HFFc6 (cell line): ENCODE data around the gene COLEC11. TPM values are rescaled to one million over a fixed set of nuclear protein-coding genes. Genes with fewer than 3 reads are reported as not detected.

Experiments
- DNase-seq: peaks from one replicate; pipeline ENCODE4 v3.0.0-alpha.2; 2018
- H3K27ac Mint-ChIP-seq: 2 replicates; pipeline ENCODE4 v1.8.0; 2020; ENCODE audit warnings: mild to moderate bottlenecking, mixed read lengths
- H3K27me3 Mint-ChIP-seq: 2 replicates; pipeline ENCODE4 v1.8.0; 2021; ENCODE audit warnings: mild to moderate bottlenecking, moderate library complexity, mixed read lengths; ENCODE audit not compliant: insufficient read depth
- H3K36me3 Mint-ChIP-seq: 2 replicates; pipeline ENCODE4 v1.8.0; 2021; ENCODE audit warnings: low read depth, mixed read lengths
- H3K4me1 Mint-ChIP-seq: 2 replicates; pipeline ENCODE4 v1.8.0; 2020; ENCODE audit warnings: low read depth, mixed read lengths
- H3K4me3 Mint-ChIP-seq: 2 replicates; pipeline ENCODE4 v1.8.0; 2020; ENCODE audit warnings: mild to moderate bottlenecking, moderate library complexity, mixed read lengths
- H3K9me3 Mint-ChIP-seq: 2 replicates; pipeline ENCODE4 v1.8.0; 2020; ENCODE audit warnings: mild to moderate bottlenecking, mixed read lengths
- total RNA-seq, 6 experiments: library from RNA; stranded (reverse); fragmentation: NEBNext Ultra II Directional; extraction: Animal tissue kit (Norgen Biotek cat#: 25700); gene quantifications; 2 replicates in 1 of 6; 3 replicates in 5 of 6; pipeline ENCODE4 v1.2.3, GENCODE V29; 2021
- TF ChIP-seq, protein P1 (sequence below): fragments of 200-600 bp; sonication (generic); IDR thresholded peaks from 2 replicates; pipeline ENCODE4 v1.5.0; 2021; ENCODE audit warnings: antibody characterized with exemption, mild to moderate bottlenecking

Gene COLEC11
- total RNA-seq, 6 experiments from 2014 or later: not detected

DNA sequence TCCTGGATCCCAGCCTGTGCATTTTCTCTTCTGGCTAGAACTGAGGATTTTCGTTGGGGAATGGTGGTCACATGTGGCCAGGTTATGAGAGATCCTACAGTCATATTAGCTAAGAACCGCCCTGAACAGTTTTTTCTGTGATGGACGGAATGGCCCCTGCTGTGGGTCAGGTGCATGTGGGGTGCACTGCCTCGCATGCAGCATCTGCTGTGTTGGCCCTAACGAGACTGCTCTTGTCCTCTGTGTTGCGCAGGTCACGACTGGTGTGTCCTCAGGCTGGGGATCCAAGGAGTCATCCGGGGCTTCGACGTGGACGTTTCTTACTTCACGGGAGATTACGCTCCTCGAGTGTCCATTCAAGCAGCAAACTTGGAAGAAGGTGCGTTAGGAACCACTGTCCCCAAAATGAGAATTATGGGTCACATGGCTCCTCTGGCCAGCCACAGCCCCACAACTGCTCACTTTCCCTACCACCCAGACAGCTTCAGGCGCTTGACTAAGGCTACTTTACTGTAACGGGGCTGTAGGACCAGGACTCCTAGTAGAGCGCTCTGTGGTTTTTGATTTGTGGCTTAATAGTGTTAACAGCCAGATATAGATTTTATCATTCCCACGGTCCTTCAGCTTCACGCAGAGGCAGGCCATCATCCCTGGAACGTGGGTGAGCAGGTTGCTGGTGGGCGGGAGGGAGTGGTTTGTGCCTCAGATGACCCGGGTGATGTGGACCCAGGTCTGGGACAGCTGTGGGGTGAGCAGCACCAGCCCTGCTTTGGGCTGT is 84.9 kb downstream of the COLEC11 start:
- no peak overlapping the region for H3K27ac Mint-ChIP-seq
- TF ChIP-seq, protein P1, sequence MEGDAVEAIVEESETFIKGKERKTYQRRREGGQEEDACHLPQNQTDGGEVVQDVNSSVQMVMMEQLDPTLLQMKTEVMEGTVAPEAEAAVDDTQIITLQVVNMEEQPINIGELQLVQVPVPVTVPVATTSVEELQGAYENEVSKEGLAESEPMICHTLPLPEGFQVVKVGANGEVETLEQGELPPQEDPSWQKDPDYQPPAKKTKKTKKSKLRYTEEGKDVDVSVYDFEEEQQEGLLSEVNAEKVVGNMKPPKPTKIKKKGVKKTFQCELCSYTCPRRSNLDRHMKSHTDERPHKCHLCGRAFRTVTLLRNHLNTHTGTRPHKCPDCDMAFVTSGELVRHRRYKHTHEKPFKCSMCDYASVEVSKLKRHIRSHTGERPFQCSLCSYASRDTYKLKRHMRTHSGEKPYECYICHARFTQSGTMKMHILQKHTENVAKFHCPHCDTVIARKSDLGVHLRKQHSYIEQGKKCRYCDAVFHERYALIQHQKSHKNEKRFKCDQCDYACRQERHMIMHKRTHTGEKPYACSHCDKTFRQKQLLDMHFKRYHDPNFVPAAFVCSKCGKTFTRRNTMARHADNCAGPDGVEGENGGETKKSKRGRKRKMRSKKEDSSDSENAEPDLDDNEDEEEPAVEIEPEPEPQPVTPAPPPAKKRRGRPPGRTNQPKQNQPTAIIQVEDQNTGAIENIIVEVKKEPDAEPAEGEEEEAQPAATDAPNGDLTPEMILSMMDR: no peak
- H3K9me3 Mint-ChIP-seq: no peaks in the 10 kb centered on the region; the same call in 1 of the 2 replicates
- H3K4me3 Mint-ChIP-seq: no peak overlapping the region
- H3K4me1 Mint-ChIP-seq: no peaks in the 10 kb centered on the region
- peaks cover 16% of the 10 kb centered on the region for H3K27me3 Mint-ChIP-seq
- H3K36me3 Mint-ChIP-seq: no peaks in the 10 kb centered on the region
- DNase-seq: no peak

DNA sequence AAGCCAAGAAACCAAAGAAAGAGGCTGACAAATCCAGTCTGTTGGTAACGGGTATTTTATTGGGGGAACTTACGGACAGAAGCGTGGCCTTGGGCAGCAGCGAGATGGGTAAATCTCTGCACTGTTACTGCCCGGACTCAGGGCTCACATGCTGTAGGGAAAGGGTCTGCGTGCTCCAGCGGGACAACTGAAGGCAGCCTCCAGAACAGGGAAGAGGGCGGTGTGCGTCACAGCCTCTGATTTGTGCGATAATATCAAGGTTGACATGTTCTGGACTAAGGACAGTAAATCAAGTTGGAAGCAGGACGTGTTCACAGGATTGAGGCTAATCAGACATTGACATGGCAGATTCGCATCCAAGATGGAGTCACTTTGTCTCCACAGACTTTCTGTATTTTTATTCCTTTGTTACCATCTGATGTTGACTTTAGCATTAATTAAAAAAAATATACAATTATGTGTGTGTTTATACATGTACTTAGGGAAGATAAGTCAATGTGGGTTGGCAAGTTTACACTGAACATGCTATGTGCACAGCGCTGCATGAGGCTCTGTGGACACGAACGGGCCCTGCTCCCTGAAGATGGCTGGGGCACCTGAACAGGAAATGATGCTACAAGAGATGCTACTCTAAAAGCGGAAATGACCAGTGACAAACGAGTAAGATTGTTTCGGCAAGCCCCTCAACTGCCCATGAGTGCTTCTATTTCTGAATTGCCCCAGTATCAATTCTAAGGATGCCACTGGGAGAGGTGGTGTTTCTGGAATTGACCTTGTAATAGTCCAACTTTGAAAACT is 85.8 kb downstream of the COLEC11 start:
- TF ChIP-seq, protein P1: no peak
- no peaks in the 10 kb centered on the region for H3K4me1 Mint-ChIP-seq
- peaks cover 18% of the 10 kb centered on the region for H3K27me3 Mint-ChIP-seq
- no peaks in the 10 kb centered on the region; the same call in 1 of the 2 replicates for H3K9me3 Mint-ChIP-seq
- H3K36me3 Mint-ChIP-seq: no peaks in the 10 kb centered on the region
- DNase-seq: no peak
- no peak overlapping the region for H3K27ac Mint-ChIP-seq
- H3K4me3 Mint-ChIP-seq: no peak overlapping the region

DNA sequence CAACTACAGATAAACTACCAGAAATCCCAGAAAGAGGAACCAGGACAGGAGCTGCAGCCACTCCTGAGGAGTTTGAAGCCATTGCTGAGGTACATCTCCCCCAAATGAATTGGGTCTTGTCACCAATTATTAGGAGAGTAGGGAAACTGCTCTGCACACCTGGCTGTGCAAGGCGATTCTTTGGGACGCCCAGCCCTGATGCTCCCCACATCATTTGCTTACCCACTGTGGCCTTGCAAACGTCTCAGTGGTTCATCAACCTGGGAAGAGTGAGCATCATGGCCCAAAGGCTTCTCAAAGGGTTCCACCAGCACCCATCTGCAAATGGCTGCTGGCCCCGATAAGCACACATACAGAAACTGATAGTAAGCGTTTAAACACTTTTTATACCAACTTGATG is 86.7 kb downstream of the COLEC11 start:
- DNase-seq: no peak
- Mint-ChIP-seq H3K9me3 (no peaks in the 10 kb centered on the region; the same call in 1 of the 2 replicates), H3K36me3 (no peaks in the 10 kb centered on the region), H3K4me3 (no peak overlapping the region), H3K4me1 (no peaks in the 10 kb centered on the region), H3K27me3 (peaks cover 18% of the 10 kb centered on the region), H3K27ac (no peak overlapping the region)
- TF ChIP-seq, protein P1: no peak

DNA sequence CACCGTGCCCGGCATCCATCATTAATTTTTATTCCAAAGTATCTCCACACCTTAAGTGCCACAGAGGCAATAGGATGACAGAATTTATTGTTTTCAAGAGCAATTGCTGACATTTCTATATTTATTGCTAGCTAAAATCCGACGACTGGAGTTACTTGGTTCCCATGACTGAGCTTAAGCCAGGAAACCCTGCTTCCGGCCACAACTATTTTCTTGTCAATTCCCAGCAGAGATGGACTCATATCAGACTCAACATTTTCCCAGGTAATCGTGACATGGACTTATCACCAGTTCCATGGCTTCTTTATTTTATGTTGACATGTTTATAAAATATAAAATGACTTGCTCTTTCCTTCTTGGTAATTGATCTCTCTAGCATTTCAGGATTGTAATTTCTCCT is 87.9 kb downstream of the COLEC11 start:
- H3K27ac Mint-ChIP-seq: no peak overlapping the region
- no peaks in the 10 kb centered on the region for H3K4me1 Mint-ChIP-seq
- H3K27me3 Mint-ChIP-seq: peaks cover 16% of the 10 kb centered on the region
- no peak for DNase-seq
- TF ChIP-seq, protein P1: no peak
- no peaks in the 10 kb centered on the region for H3K36me3 Mint-ChIP-seq
- no peak overlapping the region for H3K4me3 Mint-ChIP-seq
- H3K9me3 Mint-ChIP-seq: no peaks in the 10 kb centered on the region; the same call in 1 of the 2 replicates

DNA sequence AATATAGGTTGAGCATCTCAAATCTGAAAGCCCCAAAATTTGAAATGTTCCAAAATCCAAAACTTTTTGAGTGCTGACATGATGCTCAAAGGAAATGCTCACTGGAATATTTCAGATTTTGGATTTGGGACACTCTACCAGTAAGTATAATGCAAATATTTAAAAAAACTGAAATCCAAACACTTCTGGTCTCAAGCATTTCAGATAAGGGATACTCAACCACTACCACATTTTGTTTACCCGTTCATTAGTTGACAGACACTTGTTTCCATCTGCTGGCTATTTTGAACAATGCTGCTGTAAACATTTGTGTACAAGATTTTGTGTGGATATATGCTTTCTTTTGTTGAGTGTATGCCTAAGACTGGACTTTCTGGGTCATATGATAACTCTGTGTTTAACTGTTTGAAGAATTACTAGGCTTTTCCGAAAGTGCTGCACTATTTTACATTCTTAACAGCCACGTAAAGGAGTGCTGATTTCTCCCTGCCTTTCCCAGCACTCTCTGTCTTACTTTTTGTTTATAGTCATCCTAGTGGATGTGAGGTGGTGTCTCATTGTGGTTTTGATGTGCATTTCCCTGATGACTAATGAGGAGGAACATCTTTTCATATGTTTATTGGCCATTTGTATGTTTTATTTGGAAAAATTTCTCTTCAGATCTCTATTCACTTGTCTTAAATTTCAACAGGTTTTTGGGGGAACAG is 89.0 kb downstream of the COLEC11 start:
- no peak overlapping the region for H3K4me3 Mint-ChIP-seq
- H3K36me3 Mint-ChIP-seq: no peaks in the 10 kb centered on the region
- TF ChIP-seq, protein P1: no peak
- H3K27me3 Mint-ChIP-seq: peaks cover 6% of the 10 kb centered on the region
- H3K27ac Mint-ChIP-seq: no peak overlapping the region
- no peak for DNase-seq
- no peaks in the 10 kb centered on the region for H3K4me1 Mint-ChIP-seq
- H3K9me3 Mint-ChIP-seq: no peaks in the 10 kb centered on the region; the same call in 1 of the 2 replicates
